ENCODE results near the gene INTS1.

- TF ChIP-seq CTCF (IDR thresholded peaks at IDR 0.05) (no peak), POLR2AphosphoS5 (IDR thresholded peaks at IDR 0.05) (no peak)
Observed at GRCh38 chr7:1434165-1434718, 69.9 kb downstream of the INTS1 start.

All from transverse colon (tissue), 4 donors.